GM08714 (cell line): ENCODE measurements around the gene CGB7.

Experiments
- H3K4me3 ChIP-seq: fragments of 200-500 bp; sonication (Bioruptor generic); 2 replicates; pipeline ENCODE4 v1.5.1; 2014; ENCODE audit warnings: mild to moderate bottlenecking, low read length, inconsistent platforms
- ZNF274 ChIP-seq: IDR thresholded peaks from 2 replicates; pipeline ENCODE4 v1.6.1; 2012; ENCODE audit warnings: mild to moderate bottlenecking, low read depth, low read length

Gene CGB7

GRCh38 chr19:49057636-49058234, at the start of gene CGB7:
CGB7 (minus strand) TSS chr19:49057749; CDS start chr19:49055375, 2,374 bp downstream.
- no peak within 1 kb of the TSS; the same call in 1 of the 2 replicates for H3K4me3 ChIP-seq
- TF ChIP-seq ZNF274, result no peak

- no peak for TF ChIP-seq ZNF274
- H3K4me3 ChIP-seq, result no peak overlapping the region
These were observed 49.1 kb upstream of the CGB7 start for GRCh38 chr19:49106648-49107135.

GRCh38 chr19:49104229-49104864, 46.8 kb upstream of the CGB7 start:
- TF ChIP-seq ZNF274, result no peak
- no peak overlapping the region for H3K4me3 ChIP-seq

GRCh38 chr19:49103331-49104085, 46.0 kb upstream of the CGB7 start:
- H3K4me3 ChIP-seq, result no peak overlapping the region
- no peak for TF ChIP-seq ZNF274

GRCh38 chr19:49102303-49102702, 44.8 kb upstream of the CGB7 start:
- no peak for TF ChIP-seq ZNF274
- no peak overlapping the region for H3K4me3 ChIP-seq

GRCh38 chr19:49101160-49101559, 43.6 kb upstream of the CGB7 start:
- H3K4me3 ChIP-seq, result no peak overlapping the region
- no peak for TF ChIP-seq ZNF274

- no peak for TF ChIP-seq ZNF274
- H3K4me3 ChIP-seq, result no peak overlapping the region
These were observed 41.2 kb upstream of the CGB7 start for GRCh38 chr19:49098795-49099194.

GRCh38 chr19:49097453-49098288, 40.1 kb upstream of the CGB7 start:
- no peak overlapping the region for H3K4me3 ChIP-seq

GRCh38 chr19:49094505-49095482, 37.2 kb upstream of the CGB7 start:
- no peak overlapping the region for H3K4me3 ChIP-seq
- TF ChIP-seq ZNF274, result no peak

More at GRCh38 chr19:49097453-49098288, 40.1 kb upstream of the CGB7 start:
- no peak for TF ChIP-seq ZNF274

- no peak for TF ChIP-seq ZNF274
- no peak overlapping the region for H3K4me3 ChIP-seq
These were observed 35.1 kb upstream of the CGB7 start for GRCh38 chr19:49092686-49093085.

- no peak overlapping the region for H3K4me3 ChIP-seq
- no peak for TF ChIP-seq ZNF274
These were observed 34.0 kb upstream of the CGB7 start for GRCh38 chr19:49091391-49092038.

GRCh38 chr19:49086296-49086695, 28.7 kb upstream of the CGB7 start:
- TF ChIP-seq ZNF274, result no peak
- H3K4me3 ChIP-seq, result peak overlapping the region; percentile 93
